ENCODE results near the gene ZNF506.
"Not testable (repeated sequence)": the region's sequence is repeated elsewhere in the genome, so short reads cannot be mapped to it uniquely, and the experiment has no call there.

Gene ZNF506

DNA sequence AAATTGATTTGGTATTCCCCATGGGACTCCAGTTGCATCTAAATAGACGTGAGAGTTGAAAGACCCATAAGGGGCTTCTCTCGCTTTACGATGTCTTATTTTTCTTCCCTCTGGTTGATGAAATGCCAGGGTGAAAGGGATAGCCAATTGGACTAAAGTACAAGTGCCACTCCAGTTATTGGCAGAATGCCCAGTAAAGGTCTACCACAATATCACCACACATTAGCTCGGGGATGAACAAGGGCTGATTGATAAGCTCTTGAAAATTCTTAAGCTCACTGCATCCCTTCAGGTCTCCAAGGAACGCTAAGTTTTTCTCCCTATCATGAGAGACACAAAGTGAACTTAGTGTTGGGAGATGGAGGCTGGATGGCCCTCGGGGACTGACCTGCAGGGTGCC lies 39.8 kb downstream of the ZNF506 start:
- DNase-seq (ENCODE audit: low read depth in 1 of 2, low spot score in 1 of 2): not testable (repeated sequence)

DNA sequence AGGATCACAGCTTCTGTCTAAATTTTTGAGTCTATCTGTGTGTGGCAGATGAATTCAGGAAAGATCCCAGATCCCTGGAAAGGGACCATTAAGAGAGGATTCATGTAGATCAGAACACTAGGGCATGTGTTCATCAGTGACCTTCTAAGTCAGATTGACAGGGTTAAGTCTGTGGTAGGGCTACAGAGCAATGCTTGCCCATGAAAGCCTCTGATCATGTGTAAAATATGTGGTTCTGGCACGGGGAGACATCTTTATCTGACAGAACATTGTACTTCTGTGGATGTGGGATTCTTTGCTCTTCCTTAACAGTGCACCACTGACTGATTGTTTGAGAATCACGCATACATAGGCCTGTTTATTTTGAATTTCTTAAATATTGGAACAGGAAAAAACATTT lies 42.9 kb downstream of the ZNF506 start:
- no peak for DNase-seq (ENCODE audit: low read depth in 1 of 2, low spot score in 1 of 2)

DNA sequence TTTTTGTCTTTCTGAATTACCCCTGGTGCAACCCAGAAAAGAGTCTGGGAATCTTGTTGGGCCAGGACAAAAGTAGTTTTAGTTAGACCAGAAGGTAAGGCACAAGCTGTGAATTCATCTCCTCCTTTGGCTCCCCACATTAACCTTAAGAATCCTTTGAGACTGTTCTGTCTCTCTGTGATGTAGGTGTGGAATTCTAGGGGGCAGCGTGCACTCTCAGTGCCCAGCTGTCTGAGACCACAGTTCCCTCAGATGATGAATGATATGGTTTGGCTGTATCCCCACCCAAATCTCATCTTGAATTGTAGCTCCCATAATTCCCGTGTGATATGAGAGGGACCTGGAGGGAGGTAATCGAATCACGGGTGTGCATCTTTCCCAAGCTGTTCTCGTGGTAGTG lies 43.9 kb downstream of the ZNF506 start:
- no peak for DNase-seq (ENCODE audit: low read depth in 1 of 2, low spot score in 1 of 2)

DNA sequence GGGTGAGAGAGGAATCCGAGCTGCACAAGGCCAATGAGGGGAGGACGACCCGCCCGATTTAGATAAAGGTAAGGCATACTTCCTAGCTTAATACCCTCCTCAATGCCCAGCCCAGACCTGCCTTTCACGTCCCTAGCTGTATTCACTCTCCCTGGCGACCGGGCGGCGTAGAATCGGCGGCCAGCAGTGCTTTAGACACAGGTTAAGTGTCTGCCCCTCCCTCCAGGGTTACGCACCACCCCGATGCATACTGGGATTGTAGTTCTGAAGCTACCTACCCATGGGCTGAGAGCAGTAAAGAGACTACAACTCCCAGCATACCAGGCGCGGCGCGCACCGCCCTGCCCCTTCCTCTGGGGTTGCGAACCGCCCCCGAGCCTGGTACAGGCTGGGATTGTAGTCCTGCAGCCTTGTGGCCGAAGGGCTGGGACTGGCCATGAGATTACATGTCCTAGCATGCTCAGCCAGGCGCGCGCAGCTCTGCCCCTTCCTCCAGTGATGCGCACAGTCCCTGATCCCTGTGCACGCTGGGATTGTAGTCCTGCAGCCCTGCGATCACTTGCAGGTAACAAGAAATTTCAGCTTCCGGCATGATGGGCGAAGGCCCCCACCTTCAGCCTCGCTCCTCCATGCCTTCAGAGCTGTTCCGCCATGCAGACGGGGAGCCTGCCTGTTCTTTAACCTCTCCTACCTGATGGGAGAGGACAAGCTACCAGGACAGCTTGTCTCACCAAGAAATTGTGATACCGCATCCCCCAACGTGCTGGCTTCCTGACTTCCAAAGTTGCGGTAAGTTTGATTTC lies 45.1 kb downstream of the ZNF506 start:
- DNase-seq (ENCODE audit: low read depth in 1 of 2, low spot score in 1 of 2): peak; percentile 78 to 90

DNA sequence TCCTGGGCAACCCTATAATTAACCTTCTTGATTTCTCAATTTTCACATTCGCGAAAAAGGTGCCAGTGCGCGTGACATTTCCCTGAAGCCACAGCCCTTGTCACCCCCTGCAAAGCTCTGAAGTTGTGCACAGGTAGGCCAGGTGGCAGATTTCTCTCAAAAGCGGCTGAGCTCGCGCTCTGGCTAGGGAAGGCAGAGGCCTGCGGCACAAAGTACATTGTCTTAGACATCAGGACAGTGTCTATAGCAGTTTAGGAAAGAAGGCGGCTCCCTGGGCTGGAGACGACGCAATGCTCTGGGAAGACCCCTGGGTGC lies 45.7 kb downstream of the ZNF506 start:
- DNase-seq (ENCODE audit: low read depth in 1 of 2, low spot score in 1 of 2): no peak

DNA sequence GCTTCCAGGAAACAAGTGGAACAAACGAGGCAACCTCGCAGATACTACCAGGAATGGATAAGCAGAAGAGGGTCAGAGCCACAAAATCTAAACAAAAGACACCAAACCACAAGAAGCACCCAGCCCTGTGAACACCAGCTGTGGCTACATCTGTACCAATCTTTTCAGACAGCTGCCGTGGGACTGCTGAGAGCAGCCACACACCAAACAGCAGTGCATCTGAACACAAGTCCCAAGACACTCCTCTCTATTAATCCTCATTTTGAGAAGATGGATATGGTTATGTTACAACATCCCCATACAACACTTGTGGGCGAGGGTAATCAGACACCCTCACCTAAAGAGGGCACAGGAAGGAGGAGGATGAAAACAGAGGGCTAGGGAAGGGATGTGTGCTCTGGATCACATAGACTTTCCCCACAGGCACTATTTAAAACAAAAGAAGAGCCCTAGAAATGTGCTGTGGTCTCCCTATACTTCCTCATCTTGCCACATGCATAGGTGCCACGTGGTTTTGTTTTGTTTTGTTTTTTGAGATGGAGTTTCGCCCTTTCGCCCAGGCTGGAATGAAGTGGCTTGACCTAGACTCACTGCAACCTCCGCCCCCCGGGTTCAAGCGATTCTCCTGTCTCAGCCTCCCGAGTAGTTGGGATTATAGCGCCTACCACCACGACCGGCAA lies 47.1 kb downstream of the ZNF506 start:
- no peak for DNase-seq (ENCODE audit: low read depth in 1 of 2, low spot score in 1 of 2)

DNA sequence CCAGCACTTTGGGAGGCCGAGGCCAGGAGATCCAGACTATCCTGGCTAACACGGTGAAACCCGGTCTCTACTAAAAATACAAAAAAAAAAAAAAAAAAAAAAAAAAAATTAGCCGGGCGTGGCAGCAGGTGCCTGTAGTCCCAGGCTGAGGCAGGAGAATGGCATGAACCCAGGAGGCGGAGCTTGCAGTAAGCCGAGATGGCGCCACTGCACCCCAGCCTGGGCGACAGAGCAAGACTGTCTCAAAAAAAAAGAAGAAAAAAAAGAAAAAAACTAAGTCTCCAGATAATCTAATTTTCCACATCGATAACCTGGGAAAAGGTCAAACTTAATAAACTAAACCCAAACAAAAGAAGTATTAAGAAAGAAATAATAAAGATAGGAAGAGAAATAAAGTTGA lies 49.6 kb downstream of the ZNF506 start:
- not testable (repeated sequence) for DNase-seq (ENCODE audit: low read depth in 1 of 2, low spot score in 1 of 2)

DNA sequence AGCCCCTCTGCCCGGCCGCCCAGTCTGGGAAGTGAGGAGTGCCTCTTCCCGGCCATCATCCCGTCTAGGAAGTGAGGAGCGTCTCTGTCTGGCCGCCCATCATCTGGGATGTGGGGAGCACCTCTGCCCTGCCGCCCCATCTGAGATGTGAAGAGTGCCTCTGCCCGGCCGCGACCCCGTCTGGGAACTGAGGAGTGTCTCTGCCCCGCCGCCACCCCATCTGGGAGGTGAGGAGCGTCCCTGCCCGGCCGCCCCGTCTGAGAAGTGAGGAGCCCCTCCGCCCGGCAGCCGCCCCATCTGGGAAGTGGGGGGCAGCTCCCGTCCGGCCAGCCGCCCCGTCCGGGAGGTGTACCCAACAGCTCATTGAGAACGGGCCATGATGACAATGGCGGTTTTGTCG lies 51.6 kb downstream of the ZNF506 start:
- not testable (repeated sequence) for DNase-seq (ENCODE audit: low read depth in 1 of 2, low spot score in 1 of 2)

DNA sequence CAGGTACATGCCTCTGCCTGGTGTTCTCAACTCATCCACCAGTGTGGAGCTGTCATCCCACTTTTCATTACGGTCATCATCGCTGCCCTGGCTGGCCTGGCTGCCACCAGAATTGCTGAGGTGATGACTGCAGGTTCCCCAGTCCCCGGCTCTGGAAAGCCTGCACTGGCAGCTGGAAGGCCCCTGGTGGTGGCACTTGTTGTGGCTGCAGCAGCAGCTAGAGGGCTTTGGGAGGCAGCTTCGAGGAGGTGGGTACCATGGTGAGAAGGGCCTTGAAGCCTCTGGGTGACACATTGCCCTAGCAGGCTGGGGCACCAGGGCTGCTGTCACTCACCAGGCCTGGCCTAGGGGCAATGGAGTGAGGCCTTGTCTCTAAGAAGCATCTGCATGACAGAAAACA lies 63.4 kb downstream of the ZNF506 start:
- no peak for DNase-seq (ENCODE audit: low read depth in 1 of 2, low spot score in 1 of 2)

DNA sequence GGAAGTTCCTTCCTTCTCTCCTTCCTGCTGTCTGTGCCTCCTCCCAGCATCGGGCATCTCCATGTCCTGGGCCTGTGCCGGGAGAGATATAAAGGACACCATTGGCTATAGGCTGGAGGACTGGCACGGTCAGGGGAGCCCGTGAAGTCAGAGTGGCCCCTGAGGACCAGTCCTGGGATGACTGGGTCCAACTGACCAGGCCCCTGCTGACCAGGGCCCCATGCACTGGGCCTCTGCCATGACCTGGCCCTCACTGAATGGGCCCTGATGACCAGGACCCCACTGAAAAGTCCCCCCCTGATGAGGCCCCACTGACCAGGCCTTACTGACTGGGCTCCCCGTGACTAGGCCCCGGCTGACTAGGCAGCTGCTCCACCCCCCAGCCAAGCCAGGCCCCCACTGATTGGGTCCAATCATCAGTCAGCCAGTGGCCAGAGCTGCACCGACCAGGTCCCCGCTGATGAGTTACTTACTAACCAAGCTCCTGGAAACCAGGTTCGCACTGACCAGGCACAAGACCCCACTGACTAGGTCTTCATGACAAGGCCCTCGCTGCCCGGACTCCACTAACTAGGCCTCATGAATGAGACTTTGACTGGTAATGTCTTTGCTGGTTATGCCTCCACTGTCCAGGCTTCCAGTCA lies 68.7 kb downstream of the ZNF506 start:
- no peak for DNase-seq (ENCODE audit: low read depth in 1 of 2, low spot score in 1 of 2)

DNA sequence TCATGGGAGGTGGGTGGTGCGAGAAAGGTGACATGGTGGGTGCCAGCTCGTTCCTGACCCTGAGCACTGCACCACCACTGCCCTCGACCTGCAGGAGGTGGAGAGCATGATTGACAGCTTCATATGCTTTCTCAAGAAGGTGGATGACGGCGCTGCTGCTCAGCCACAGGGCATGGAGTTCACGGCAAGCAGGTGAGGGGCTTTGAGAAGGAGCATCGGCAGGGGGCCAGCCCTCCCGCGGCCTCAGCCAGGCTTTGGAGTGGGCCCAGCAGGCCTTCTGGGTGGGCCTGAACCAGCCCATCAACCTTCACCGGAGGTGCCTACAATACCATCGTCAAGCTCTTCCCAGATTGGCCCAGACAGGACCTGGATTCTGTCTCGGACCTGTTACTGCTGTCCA lies 69.7 kb downstream of the ZNF506 start:
- DNase-seq (ENCODE audit: low read depth in 1 of 2, low spot score in 1 of 2): no peak

DNA sequence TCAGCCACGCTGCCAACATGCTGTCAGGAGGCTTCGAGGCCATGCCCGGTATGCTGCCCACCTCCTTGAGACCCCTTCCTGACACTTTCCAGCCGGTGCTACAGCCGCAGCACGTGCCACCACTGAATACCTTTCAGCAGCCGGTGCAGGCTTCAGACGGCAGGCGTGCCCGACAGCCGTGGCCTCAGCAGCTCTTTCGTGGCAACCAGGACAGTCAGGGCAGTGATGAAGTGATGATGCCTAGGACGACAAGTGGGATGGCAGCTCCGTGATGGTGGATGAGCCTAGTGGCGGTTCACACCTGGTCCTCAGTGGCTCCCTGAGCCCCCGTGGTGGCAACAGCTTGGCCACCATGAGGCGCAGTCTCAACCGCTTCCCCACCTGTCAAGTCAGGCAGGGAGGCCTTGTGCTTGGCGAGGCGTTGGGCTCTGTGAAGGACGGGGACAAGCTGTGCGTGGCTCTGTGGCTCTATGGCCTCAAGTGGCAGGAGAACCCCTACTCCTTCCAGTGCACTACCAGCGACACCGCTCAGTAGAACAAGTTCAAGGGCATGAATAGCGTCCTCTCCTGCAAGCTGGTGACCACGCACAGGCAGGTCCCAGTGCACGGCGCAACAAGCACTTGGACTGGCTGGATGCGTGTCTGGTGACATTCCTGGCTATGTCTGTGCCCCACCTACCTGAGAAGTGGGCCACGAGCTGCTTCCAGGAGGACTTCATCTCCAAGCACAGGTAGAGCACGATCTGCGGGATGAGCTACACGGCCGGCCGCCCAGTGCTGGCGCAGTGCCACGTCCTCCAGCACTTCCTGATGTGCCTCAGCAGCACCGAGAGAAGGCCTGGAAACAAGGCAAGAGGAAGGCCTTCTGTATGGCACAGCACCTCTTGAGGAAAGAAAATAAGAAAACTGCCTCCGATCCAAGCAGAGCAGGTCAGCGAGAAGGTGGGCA lies 70.4 kb downstream of the ZNF506 start:
- DNase-seq (ENCODE audit: low read depth in 1 of 2, low spot score in 1 of 2): no peak

DNA sequence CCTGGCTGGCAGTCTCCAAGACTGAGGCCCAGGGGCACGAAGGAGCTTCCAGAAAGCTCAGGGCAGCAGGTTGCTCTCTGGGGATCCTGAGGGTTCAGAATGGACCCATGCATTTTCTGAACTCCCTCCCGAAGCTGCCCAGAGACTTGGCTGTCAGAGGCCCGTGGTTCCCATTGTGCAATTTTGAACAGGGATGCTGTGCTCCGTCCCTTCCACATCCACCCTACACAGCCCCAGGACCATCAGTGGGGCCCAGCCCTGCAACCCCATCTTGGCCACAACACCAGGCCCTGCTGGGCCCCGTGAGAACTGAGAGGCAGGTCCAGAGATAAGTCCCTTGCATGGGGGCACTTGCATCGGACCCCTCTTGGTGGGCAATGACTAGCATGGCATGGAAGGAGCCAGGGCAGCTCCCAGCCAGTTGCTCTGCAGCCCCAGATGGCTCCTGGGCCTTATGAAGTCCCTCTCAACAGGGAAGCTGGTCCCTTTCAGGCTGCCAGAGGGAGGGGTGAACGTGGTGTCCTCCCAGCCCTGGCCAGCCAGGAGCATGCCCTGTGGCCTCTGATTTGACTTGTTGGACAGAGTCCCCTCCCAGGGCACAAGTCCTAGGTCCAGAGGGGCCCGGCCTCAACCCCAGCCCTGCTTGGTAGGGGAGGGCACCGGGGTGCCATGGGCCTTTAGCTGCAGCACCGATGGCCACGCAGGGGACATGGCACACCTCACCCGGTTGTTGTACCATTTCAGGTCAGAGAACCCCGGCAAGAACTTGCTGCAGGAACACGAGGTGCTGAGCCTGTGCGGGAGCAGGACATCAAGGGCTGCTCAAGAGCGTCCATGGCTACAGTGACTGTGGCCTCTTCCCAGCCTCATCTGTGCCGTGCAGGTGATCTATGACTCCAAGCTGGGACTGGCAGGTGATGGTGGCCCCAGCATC lies 71.4 kb downstream of the ZNF506 start:
- no peak for DNase-seq (ENCODE audit: low read depth in 1 of 2, low spot score in 1 of 2)

DNA sequence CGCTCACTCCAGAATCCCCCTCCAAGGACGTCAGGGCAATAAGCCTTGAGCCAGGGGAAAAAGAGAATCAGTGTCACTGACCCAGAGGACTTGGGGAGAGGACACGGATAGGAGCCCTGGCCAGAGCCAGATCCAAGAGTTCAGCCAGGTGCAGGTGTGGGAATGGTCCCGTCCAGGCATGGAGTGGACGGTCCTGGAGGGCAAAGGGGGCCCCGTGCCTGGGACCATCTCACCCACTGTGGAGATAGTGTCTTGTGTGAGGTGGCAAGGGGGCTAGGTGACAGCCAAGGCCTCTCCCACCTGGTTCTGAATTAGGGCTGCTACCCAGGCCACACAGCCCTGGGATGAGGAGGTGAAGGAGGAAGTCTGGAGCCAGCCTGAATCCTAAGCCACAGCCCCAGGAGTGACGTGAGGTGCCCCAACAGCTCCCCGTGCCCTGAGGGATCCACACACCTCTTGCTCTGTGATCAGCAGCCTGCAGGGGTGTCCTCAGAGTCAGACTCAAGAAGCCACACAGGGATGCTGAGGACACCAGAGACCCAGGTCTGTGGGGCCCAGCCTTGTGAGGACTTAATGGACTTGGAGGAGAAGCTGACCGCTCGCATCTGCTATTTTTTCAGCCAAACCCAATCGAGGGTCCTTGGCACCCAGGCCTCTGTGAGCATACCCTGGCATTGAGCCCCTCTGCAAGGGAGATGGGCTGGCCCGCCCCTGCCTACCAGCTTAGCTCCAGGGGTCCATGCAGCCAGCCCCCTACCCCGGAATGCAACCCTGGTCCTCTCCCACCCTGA lies 72.2 kb downstream of the ZNF506 start:
- DNase-seq (ENCODE audit: low read depth in 1 of 2, low spot score in 1 of 2): no peak

DNA sequence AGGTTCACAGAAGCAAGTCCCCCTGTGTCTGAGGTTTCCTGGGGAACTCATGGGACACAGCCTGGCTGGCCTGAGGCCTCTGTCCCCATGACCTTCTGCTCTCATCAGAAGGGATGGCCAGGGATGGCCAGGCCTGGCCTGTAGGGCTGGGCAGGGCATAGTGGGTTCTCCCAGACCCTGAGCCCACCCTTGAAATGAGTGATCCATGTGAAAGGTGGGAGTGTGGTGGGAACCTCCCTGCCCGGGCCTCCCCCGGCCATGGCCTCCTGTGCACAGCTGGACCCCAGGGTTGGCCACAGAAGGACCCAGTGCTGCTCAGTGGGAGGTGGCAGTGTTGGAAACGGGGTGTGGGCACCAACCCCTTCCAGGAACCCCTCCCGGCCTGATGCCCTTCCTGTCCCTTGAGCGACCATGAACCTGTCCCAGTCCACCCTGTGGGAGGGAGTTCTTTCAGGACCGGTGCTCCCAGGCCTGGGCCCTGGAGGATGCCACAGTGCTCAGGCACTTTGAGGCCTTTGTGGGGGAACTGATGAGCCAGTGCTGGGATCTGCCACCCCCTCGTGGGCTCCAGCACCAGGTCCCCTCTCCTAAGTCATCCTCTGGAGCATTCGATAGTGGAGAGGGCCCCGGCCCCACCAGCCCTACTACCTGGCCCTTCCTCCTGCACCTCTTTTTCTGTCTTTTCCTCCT lies 73.2 kb downstream of the ZNF506 start:
- no peak for DNase-seq (ENCODE audit: low read depth in 1 of 2, low spot score in 1 of 2)

DNA sequence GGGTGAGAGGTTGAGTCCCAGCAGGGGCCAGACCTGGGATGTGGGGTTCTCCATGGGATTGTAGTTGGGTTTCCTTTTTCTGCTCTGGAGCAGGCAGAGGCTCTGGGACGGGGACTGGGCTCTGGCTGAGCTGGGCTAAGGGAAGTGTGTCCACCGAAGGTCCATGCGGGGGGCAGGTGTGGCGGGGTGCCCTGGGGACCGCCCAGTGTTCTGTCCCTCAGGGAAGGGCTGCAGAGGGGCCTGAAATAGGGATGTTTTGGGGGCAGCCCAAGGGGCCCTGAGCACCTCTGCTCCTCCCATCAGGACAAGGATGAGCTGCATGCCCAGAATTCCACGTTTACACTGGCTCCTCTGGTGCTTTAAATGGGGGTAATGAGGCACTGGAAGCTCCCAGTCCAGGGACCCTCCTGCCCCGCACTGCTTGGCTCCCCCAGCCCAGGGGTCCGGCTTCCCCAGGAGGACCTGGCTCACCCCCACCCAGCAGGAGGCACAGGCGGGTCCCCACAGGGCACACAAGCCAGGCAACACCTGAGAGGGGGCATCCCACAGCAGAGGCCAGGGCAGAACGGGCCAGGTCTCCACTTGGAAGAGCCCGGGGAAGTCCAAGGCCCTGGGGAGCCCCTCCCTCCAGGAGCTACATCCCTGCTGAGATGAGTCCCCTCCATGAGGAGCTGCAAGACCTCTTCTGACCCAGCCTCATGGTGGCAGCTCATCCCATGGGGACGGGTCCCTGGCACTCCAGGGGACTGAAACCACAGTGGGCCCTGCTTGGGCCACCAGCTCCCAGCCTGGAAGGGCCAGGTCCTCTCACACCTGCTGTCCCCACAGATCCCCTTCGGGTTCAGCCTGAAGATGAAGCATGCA lies 74.0 kb downstream of the ZNF506 start:
- no peak for DNase-seq (ENCODE audit: low read depth in 1 of 2, low spot score in 1 of 2)

DNA sequence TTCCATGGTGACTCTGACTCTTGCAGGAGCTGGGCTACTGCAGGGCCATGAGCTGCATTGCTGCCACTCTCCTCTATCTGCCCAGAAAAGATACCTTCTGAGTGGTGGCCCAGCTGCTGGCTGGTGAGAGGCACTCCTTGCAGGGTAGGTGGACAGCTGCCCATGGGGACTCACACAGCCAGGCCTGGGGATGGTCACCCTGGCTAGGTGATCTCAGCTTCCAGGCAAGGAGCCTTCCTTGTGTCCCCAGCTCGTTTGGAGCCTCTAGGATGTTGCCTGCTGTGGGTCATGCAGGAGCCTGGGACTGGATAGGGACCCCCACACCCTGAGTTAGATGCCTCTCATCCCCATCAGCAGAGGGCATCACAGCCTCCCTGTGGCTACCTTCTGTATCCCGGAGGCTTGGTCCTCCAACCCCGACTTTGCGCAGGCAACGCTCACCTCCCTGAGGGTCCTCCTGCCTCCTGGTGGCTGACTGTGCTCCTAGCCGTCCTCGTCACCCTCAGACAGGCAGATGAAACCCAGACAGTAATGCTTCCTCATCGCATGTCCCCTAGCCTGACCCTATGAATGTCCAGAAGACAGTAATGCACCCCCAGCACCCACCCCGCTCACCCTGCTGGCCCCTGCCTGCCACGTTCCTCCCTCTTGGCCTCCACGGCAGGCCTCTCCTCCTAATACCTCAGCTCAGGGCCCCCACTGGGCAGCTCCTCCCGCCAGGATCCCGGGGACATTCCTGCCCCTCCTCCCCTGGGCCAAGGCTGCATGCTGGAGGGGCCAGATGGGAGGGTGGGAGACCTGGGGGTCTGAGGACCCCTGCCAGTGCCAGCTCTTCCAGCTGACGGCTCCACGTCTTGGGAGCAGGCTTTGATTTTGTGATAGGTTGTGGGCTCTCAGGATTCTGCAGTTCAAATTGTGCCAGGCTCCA lies 75.0 kb downstream of the ZNF506 start:
- DNase-seq (ENCODE audit: low read depth in 1 of 2, low spot score in 1 of 2): no peak

Data from activated CD4-positive, alpha-beta T cell treated with anti-CD3 and anti-CD28 coated beads, Interleukin-2, amount 50 U/mL, for 24 hours (primary cell).